Retinal pigment epithelial cell (primary cell): Measurements from ENCODE around the gene GABRR3.

Experiments
- DNase-seq: peaks from one replicate; pipeline ENCODE4 v3.0.0-alpha.2; 2010; ENCODE audit warnings: low read depth
- H3K4me3 ChIP-seq: 2 replicates; pipeline ENCODE4 v1.5.1; 2011; ENCODE audit warnings: mild to moderate bottlenecking, low read length, control low read depth, moderate library complexity
- CTCF ChIP-seq: conservative IDR thresholded peaks from 2 replicates; pipeline ENCODE4 v1.5.1; 2011; ENCODE audit warnings: low read depth, low read length, control low read depth, inconsistent platforms

GABRR3 gene

GRCh38 chr3:98022978-98023820 is 11.9 kb downstream of the GABRR3 start:
- H3K4me3 ChIP-seq, result no peak overlapping the region
- TF ChIP-seq CTCF, result peak; percentile 87
- no peak for DNase-seq

DNA sequence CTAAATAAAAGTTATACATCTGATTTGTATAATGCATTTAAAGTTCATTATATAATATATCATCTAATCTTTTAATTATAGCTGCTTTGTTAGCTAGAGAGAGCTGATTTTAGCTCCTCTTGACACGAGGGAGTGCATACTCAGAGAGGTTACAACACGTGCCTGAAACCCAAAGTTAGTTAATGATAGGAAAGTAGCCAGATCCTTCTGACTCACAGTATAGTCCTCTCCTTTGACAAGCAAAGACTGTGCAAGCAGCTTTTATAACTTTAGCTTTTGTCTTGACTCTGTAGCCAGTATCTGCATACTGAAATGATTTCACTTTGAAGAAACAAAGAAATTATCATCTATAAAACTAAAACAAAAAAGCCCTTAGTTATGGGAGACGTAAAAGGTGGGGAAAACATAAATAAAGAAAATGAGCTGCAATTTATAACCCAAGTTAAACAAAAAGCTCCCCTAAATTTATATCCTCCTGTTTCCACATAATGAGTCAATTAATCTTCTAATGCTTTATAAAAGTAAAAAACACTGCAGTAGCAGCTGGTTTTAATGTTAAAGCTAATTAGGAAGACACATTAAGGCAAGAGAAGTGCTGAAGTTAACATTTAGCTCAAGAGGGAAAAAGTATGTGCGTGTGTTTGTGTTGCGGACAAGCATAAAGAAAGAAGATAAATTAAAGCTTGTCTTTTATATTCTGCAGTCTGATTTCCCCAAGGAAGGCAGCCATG is 13.1 kb downstream of the GABRR3 start:
- DNase-seq, result no peak
- TF ChIP-seq CTCF, result no peak

DNA sequence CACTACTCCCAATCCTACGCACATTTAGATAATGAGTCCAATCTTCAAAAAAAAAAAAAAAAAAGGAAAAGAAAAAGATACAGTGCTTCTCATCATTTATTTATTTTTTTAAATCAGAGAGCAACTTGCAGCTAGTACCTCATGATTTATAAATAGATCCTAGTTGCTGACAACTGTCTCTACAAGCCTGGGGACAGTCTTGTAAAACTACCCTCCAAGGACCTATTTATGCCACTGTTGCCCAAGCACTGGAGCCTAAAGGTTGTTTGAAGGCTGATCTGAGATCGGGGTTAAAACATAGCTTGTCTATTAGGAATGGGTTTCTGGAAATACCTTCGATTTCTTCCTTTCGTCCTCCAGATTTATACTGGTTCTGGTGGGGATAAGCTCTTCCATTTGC is 14.7 kb downstream of the GABRR3 start:
- no peak for DNase-seq
- TF ChIP-seq CTCF, result no peak
- H3K4me3 ChIP-seq, result no peak overlapping the region

More for the DNA sequence above, 13.1 kb downstream of the GABRR3 start:
- no peak overlapping the region for H3K4me3 ChIP-seq

GRCh38 chr3:98018301-98018700 is 16.8 kb downstream of the GABRR3 start:
- no peak overlapping the region for H3K4me3 ChIP-seq
- no peak for TF ChIP-seq CTCF
- no peak for DNase-seq

DNA sequence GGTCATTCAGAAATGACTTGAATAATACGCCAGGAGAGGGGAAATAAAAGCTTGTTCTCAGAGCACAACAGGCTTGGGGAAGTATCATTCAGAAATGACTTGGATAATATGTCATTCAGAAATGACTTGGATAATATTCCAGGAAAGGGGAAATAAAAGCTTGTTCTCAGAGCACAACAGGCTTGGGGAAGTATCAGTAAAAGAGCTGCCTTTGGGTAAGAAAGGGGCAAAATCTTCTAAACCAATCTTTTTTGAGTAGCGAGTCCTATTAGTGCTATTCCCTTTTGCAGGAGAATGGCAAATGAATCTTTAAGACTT is 20.9 kb downstream of the GABRR3 start:
- no peak overlapping the region for H3K4me3 ChIP-seq
- no peak for DNase-seq
- no peak for TF ChIP-seq CTCF

GRCh38 chr3:98013411-98014267 is 21.5 kb downstream of the GABRR3 start:
- DNase-seq, result no peak
- no peak for TF ChIP-seq CTCF
- no peak overlapping the region for H3K4me3 ChIP-seq
